ENCODE results near the gene SAT2.

SAT2 gene

DNA sequence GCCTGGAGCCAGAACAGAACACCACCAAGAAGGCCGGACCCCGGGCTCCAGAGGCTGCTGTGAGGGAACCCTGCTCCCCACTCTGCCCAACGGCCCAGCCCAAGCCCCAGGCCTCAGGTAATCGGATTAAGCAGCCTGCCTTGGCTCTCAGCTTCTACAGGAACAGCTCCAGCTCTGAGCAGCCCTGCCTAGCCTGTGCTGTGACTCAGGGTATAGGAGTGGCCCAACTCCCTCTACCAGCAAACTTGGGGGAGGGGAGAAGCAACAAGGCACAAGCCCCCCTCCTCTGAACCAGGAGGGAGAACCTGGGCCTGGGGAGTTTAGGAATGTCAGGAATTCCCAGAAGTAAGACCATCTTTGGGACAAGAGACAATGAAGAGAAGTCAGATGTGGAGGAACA is 36.9 kb downstream of the SAT2 start:
- Mint-ChIP-seq H3K27ac (no peak overlapping the region), H3K9me3 (no peaks in the 10 kb centered on the region), H3K36me3 (ENCODE audit: low read depth) (peaks cover 35% of the 10 kb centered on the region), H3K4me3 (no peak overlapping the region), H3K4me1 (peaks cover 7% of the 10 kb centered on the region), H3K27me3 (no peaks in the 10 kb centered on the region)
- peak; percentile 22 for ATAC-seq
- no peak for DNase-seq

GRCh38 chr17:7589891-7590691 is 37.5 kb downstream of the SAT2 start, which contains the start of gene SOX15:
Gene SOX15, minus strand, starts transcription at chr17:7590094. Its CDS starts 418 bp downstream, at chr17:7589676.
- DNase-seq (no peak), ATAC-seq (no peak)
- H3K27me3 Mint-ChIP-seq, result no peaks in the 10 kb centered on the region
- no peak within 1 kb of the TSS for H3K4me3 Mint-ChIP-seq
- H3K27ac Mint-ChIP-seq, result no peak within 1 kb of the TSS
- H3K4me1 Mint-ChIP-seq, result peaks cover 11% of the 10 kb centered on the region
- H3K36me3 Mint-ChIP-seq (ENCODE audit: low read depth), result peaks cover 31% of the 10 kb centered on the region
- H3K9me3 Mint-ChIP-seq, result no peaks in the 10 kb centered on the region

DNA sequence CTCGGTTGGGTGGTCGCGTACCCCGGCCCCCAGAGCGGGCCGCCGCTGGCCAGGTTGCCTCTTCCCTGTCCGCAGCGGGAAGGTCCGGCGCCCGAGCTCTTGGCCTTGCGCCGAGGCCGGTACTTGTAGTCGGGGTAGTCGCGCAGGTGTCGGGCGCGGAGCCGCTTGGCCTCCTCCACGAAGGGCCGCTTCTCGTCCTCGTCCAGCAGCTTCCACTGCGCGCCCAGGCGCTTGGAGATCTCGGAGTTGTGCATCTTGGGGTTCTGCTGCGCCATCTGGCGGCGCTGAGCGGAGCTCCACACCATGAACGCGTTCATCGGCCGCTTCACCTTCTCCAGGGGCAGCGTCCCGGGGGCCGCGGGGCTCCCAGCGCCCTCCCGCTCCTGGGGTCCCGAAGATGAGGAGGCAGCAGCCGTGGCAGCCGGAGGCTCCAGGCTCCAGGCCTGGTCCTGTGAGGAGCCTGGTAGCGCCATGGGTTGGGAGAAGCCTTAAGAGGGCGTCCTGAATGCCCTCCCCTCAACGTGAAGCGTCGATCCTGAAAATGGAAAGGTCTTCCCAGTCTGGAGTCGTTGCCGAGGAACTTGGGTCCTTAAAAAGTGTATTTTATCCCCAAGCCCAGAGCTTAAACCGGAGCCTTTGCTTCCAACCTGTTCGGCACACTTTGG is 38.3 kb downstream of the SAT2 start:
- no peak overlapping the region for H3K4me3 Mint-ChIP-seq
- peaks cover 32% of the 10 kb centered on the region for H3K36me3 Mint-ChIP-seq (ENCODE audit: low read depth)
- H3K27me3 Mint-ChIP-seq, result no peaks in the 10 kb centered on the region
- H3K4me1 Mint-ChIP-seq, result peaks cover 19% of the 10 kb centered on the region
- H3K9me3 Mint-ChIP-seq, result no peaks in the 10 kb centered on the region
- H3K27ac Mint-ChIP-seq, result no peak overlapping the region
- DNase-seq (peak; percentile 67), ATAC-seq (peak; percentile 70)

DNA sequence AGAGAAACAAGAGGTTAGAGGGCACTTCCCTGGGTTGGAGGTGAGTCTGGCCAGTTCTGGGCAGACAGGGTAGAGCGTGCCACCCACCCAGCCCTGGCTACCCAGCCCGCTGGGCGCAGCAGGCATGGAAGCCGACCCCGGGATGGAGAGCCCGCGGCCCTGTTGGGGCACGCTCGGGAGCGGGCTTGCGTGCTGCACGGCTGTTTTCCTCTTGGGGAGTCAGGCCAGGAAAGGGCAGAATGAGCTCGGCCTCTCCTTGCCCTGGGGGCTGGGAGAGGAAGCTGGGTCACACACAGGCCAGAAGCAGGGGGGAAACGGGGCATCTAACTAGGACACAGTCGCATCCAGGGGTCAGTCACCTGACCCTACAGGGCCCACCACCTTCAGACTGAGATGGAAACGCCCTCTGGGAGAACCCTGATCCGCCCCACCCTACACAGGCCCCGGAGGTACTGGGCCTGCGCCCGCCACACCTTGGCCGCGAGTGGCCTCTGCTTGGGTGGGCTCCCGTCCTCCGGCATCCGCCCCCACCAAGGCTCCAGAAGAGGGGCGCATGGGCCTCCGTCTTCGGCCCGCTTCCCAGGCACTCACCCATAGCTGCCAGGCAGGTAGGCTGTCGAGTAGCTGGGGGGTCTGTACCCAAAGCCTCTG is 38.9 kb downstream of the SAT2 start:
- no peak overlapping the region for H3K4me3 Mint-ChIP-seq
- DNase-seq (no peak), ATAC-seq (no peak)
- peaks cover 24% of the 10 kb centered on the region for H3K4me1 Mint-ChIP-seq
- no peak overlapping the region for H3K27ac Mint-ChIP-seq
- peaks cover 29% of the 10 kb centered on the region for H3K36me3 Mint-ChIP-seq (ENCODE audit: low read depth)
- H3K9me3 Mint-ChIP-seq, result no peaks in the 10 kb centered on the region
- H3K27me3 Mint-ChIP-seq, result no peaks in the 10 kb centered on the region

GRCh38 chr17:7587420-7588151 is 40.0 kb downstream of the SAT2 start:
- DNase-seq, result no peak
- no peak for ATAC-seq
- Mint-ChIP-seq H3K4me3 (no peak overlapping the region), H3K4me1 (peaks cover 30% of the 10 kb centered on the region), H3K27ac (no peak overlapping the region), H3K9me3 (no peaks in the 10 kb centered on the region), H3K27me3 (no peaks in the 10 kb centered on the region), H3K36me3 (ENCODE audit: low read depth) (peaks cover 22% of the 10 kb centered on the region)

- Mint-ChIP-seq H3K27me3 (no peaks in the 10 kb centered on the region), H3K36me3 (ENCODE audit: low read depth) (peaks cover 23% of the 10 kb centered on the region), H3K27ac (peak overlapping the region; percentile 18), H3K4me1 (peaks cover 37% of the 10 kb centered on the region), H3K9me3 (no peaks in the 10 kb centered on the region), H3K4me3 (no peak overlapping the region)
- no peak for ATAC-seq
- no peak for DNase-seq
These were observed 40.8 kb downstream of the SAT2 start for GRCh38 chr17:7586673-7587419.

DNA sequence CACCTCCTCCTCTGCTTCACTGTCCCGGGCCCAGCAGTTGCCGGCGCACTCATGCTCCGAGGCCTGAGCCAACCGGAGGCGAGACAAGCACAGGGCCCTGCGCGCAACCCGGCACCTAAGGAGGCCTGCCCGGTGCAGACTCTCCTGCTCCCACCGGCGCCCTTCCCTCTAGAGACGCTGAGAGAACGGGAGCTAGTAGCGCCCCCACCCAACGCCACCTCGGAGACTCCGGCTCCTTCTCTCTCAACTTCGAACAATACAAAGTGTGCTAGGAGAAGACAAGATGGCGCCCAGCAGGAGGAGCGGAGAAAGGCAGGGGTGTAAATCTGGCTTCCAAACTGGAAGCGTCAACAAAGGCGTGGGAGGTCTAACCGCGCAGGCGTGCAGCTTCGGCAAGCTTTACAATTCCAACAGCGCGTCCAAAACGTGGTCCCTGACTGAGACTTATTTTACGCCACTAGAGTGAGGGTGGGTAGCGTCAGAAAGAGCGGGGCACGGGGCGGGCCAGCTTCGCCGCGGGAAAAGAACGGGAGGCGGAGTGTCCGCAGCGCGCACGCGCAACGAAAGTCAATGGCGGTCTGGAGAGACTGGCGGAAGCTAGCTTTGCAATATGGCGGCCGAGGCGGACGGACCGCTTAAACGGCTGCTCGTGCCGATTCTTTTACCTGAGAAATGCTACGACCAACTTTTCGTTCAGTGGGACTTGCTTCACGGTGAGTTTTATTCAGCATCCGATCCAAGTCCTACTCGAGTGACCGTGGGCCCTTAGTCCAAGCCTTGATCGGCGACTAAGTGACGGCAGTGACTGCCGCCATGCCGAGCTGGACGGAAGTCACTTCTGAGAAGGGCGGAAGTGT is 44.1 kb downstream of the SAT2 start, which contains the start of gene MPDU1:
Gene MPDU1, plus strand, starts transcription at position 600 of the 857 bp plus-strand sequence. Its CDS starts 11 bp downstream, at position 611.
- no peaks in the 10 kb centered on the region for H3K9me3 Mint-ChIP-seq
- H3K36me3 Mint-ChIP-seq (ENCODE audit: low read depth), result peaks cover 31% of the 10 kb centered on the region
- peak; percentile 59 for ATAC-seq
- H3K4me3 Mint-ChIP-seq, result peak within 1 kb of the TSS; percentile 96
- H3K27ac Mint-ChIP-seq, result peak within 1 kb of the TSS; percentile 100
- peaks cover 69% of the 10 kb centered on the region for H3K4me1 Mint-ChIP-seq
- H3K27me3 Mint-ChIP-seq, result no peaks in the 10 kb centered on the region
- peak; percentile 96 for DNase-seq

GRCh38 chr17:7582396-7583252 is 45.0 kb downstream of the SAT2 start:
- ATAC-seq (no peak), DNase-seq (no peak)
- Mint-ChIP-seq H3K36me3 (ENCODE audit: low read depth) (peaks cover 39% of the 10 kb centered on the region), H3K27ac (peak overlapping the region; percentile 100), H3K9me3 (no peaks in the 10 kb centered on the region), H3K4me1 (peaks cover 77% of the 10 kb centered on the region), H3K27me3 (no peaks in the 10 kb centered on the region), H3K4me3 (peak overlapping the region; percentile 96)

- ATAC-seq (no peak), DNase-seq (no peak)
- H3K4me3 Mint-ChIP-seq, result peak overlapping the region; percentile 27
- H3K36me3 Mint-ChIP-seq (ENCODE audit: low read depth), result peaks cover 56% of the 10 kb centered on the region
- H3K9me3 Mint-ChIP-seq, result no peaks in the 10 kb centered on the region
- peaks cover 89% of the 10 kb centered on the region for H3K4me1 Mint-ChIP-seq
- H3K27ac Mint-ChIP-seq, result peak overlapping the region; percentile 100
- no peaks in the 10 kb centered on the region for H3K27me3 Mint-ChIP-seq
These were observed 46.7 kb downstream of the SAT2 start for GRCh38 chr17:7580604-7581575.

DNA sequence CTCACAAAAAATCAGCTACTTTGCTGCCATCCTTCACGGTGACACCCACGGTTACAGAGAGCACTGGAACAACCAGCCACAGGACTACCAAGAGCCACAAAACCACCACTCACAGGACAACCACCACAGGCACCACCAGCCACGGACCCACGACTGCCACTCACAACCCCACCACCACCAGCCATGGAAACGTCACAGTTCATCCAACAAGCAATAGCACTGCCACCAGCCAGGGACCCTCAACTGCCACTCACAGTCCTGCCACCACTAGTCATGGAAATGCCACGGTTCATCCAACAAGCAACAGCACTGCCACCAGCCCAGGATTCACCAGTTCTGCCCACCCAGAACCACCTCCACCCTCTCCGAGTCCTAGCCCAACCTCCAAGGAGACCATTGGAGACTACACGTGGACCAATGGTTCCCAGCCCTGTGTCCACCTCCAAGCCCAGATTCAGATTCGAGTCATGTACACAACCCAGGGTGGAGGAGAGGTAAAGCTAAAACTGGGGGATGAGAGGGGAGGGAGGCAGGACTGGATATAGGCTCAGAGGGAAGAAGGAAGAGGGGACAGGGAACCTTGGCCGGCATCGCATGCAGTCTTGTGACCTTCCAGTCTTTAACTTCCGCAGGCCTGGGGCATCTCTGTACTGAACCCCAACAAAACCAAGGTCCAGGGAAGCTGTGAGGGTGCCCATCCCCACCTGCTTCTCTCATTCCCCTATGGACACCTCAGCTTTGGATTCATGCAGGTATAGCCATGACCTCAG is 47.6 kb downstream of the SAT2 start:
- no peaks in the 10 kb centered on the region for H3K27me3 Mint-ChIP-seq
- ATAC-seq, result no peak
- peaks cover 91% of the 10 kb centered on the region for H3K4me1 Mint-ChIP-seq
- H3K4me3 Mint-ChIP-seq, result peak overlapping the region; percentile 69
- peak overlapping the region; percentile 100 for H3K27ac Mint-ChIP-seq
- peaks cover 60% of the 10 kb centered on the region for H3K36me3 Mint-ChIP-seq (ENCODE audit: low read depth)
- DNase-seq, result no peak
- no peaks in the 10 kb centered on the region for H3K9me3 Mint-ChIP-seq
